SU-DHL-6 (cell line): ENCODE results near the gene SST.

Source experiments
- H2AFZ ChIP-seq: fragments of 200-600 bp; sonication (generic); 2 replicates; pipeline ENCODE4 v1.6.1; 2014; ENCODE audit warnings: low read depth, mild to moderate bottlenecking, moderate library complexity, mixed read lengths, antibody characterized with exemption, low read length; ENCODE audit not compliant: severe bottlenecking
- H3F3A ChIP-seq: fragments of 200-600 bp; shearing (Covaris generic); 2 replicates; pipeline ENCODE4 v1.6.0; 2016; ENCODE audit warnings: antibody characterized with exemption, mild to moderate bottlenecking; ENCODE audit not compliant: insufficient read depth
- H3K27ac ChIP-seq: fragments of 200-600 bp; sonication (generic); 2 replicates; pipeline ENCODE4 v1.5.1; 2016; ENCODE audit warnings: low read depth, mild to moderate bottlenecking, low read length, moderate library complexity, mixed read lengths
- H3K27me3 ChIP-seq: fragments of 200-600 bp; sonication (generic), shearing (Covaris generic); 2 replicates; pipeline ENCODE4 v1.6.0; 2014; ENCODE audit warnings: mild to moderate bottlenecking, low read length
- H3K36me3 ChIP-seq: fragments of 200-600 bp; sonication (generic); 2 replicates; pipeline ENCODE4 v1.6.1; 2014; ENCODE audit warnings: mild to moderate bottlenecking, low read length, mixed read lengths
- H3K4me2 ChIP-seq: fragments of 300-600, 200-600 bp; shearing (Covaris generic), sonication (generic); 2 replicates; pipeline ENCODE4 v1.6.0; 2014; ENCODE audit warnings: low read length, low read depth, mild to moderate bottlenecking; ENCODE audit not compliant: poor library complexity, severe bottlenecking
- H3K4me3 ChIP-seq: fragments of 200-600 bp; sonication (generic); 2 replicates; pipeline ENCODE4 v1.5.1; 2014; ENCODE audit warnings: antibody characterized with exemption, low read length, mild to moderate bottlenecking, mixed read lengths; ENCODE audit not compliant: insufficient read depth, poor library complexity, severe bottlenecking
- H3K79me2 ChIP-seq: fragments of 200-600 bp; sonication (generic); 2 replicates; pipeline ENCODE4 v1.6.1; 2014; ENCODE audit warnings: mild to moderate bottlenecking, low read length, moderate library complexity; ENCODE audit not compliant: insufficient read depth
- H3K9ac ChIP-seq: fragments of 200-600 bp; sonication (generic); 2 replicates; pipeline ENCODE4 v1.7.0; 2014; ENCODE audit warnings: mild to moderate bottlenecking, low read length
- H3K9me2 ChIP-seq: fragments of 200-600 bp; sonication (generic); replicated peaks from 2 replicates; pipeline ENCODE4 v1.6.1; 2014; ENCODE audit warnings: low read length; ENCODE audit not compliant: insufficient read depth
- H3K9me3 ChIP-seq: fragments of 200-600 bp; sonication (generic); 2 replicates; pipeline ENCODE4 v1.6.1; 2014; ENCODE audit warnings: low read length, mixed read lengths; ENCODE audit not compliant: insufficient read depth
- H4K20me1 ChIP-seq: fragments of 200-600 bp; sonication (generic); 2 replicates; pipeline ENCODE4 v1.6.1; 2014; ENCODE audit warnings: low read depth, mild to moderate bottlenecking, antibody characterized with exemption, low read length, moderate library complexity, mixed read lengths
- EZH2phosphoT487 ChIP-seq: fragments of 200-600 bp; sonication (generic), shearing (Covaris generic); conservative IDR thresholded peaks from 2 replicates; pipeline ENCODE4 v1.6.1; 2018; ENCODE audit warnings: mild to moderate bottlenecking, antibody characterized with exemption, low read length, moderate library complexity, mixed read lengths
- TF ChIP-seq, protein P1 (sequence below): fragments of 200-600 bp; sonication (generic); IDR thresholded peaks from one replicate; pipeline ENCODE4 v1.5.1; 2017; ENCODE audit warnings: antibody characterized with exemption, mild to moderate bottlenecking, low read length, moderate library complexity; ENCODE audit not compliant: insufficient read depth, poor library complexity, severe bottlenecking

The SST gene

DNA sequence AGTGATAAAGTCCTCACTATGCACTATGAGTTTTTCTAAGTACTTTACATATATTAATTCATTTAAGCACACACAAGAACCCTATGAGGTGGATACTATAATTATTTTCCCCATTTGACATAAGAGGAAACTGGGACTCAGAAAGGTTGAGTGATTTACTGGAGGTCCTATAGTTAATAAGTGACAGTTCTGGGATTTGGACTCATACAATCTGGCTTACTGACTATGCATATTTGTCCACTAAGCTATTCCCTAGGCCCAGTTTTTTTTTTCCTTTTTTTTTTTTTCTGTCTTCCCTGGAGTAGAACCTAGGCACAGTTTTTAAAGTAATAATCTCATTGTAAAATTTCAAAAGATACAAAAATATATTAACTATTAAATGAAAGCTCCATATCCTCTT lies 38.5 kb upstream of the SST start:
- H3K4me3 ChIP-seq, result no peak overlapping the region
- no peak overlapping the region for H3K4me2 ChIP-seq
- no peaks in the 10 kb centered on the region for H3F3A ChIP-seq
- no peak overlapping the region for H2AFZ ChIP-seq
- H3K27me3 ChIP-seq, result no peaks in the 10 kb centered on the region
- no peaks in the 10 kb centered on the region for H3K36me3 ChIP-seq
- H3K27ac ChIP-seq, result no peak overlapping the region
- no peaks in the 10 kb centered on the region for H3K9me2 ChIP-seq
- TF ChIP-seq, protein P1, sequence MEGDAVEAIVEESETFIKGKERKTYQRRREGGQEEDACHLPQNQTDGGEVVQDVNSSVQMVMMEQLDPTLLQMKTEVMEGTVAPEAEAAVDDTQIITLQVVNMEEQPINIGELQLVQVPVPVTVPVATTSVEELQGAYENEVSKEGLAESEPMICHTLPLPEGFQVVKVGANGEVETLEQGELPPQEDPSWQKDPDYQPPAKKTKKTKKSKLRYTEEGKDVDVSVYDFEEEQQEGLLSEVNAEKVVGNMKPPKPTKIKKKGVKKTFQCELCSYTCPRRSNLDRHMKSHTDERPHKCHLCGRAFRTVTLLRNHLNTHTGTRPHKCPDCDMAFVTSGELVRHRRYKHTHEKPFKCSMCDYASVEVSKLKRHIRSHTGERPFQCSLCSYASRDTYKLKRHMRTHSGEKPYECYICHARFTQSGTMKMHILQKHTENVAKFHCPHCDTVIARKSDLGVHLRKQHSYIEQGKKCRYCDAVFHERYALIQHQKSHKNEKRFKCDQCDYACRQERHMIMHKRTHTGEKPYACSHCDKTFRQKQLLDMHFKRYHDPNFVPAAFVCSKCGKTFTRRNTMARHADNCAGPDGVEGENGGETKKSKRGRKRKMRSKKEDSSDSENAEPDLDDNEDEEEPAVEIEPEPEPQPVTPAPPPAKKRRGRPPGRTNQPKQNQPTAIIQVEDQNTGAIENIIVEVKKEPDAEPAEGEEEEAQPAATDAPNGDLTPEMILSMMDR, result no peak
- TF ChIP-seq EZH2phosphoT487, result no peak
- no peaks in the 10 kb centered on the region for H3K79me2 ChIP-seq
- H3K9ac ChIP-seq, result no peak overlapping the region
- no peaks in the 10 kb centered on the region for H3K9me3 ChIP-seq
- no peaks in the 10 kb centered on the region for H4K20me1 ChIP-seq

DNA sequence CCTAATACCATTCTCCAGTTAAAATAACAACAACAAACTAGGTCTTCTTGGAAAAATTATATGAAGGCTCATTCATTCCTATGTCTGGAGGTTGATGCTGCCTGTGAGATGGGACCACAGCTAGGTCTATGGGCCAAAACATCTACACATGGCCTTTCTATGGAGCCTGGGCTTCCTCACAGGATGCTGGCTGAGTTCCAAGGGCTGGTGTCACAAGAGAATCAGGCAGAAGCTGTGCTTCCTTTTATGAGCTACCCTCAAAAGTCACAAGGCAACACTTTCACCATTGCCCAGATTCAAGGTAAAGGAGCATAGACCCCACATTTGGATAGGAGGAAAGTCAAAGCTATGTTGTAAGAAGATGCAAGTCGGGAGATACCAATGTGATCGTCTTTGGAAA lies 36.8 kb upstream of the SST start:
- no peak overlapping the region for H3K27ac ChIP-seq
- H3K9ac ChIP-seq, result no peak overlapping the region
- no peaks in the 10 kb centered on the region for H3F3A ChIP-seq

DNA sequence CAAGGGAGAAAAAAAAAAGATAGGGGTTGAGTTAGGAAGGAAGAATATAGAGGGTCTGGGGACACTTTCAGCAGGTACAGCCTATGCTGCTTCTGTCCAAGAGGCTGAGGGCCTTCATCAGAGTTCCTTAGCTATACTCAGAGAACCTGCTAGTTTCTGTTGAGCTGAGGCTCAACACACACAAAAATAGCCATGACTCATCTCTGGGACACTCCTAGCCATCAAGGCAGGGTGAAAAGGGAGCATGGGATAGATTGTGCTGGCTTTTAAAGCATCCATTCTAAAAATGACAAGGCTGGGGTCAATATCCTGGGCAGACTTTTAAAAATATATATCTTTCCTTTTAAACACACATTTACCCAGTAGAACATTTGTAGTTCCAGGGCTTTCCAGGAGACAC lies 35.0 kb upstream of the SST start:
- H3K4me3 ChIP-seq, result no peak overlapping the region
- no peaks in the 10 kb centered on the region for H3K79me2 ChIP-seq
- H3K27me3 ChIP-seq, result no peaks in the 10 kb centered on the region
- H3K9me2 ChIP-seq, result no peaks in the 10 kb centered on the region
- no peaks in the 10 kb centered on the region for H3K9me3 ChIP-seq
- no peaks in the 10 kb centered on the region for H4K20me1 ChIP-seq
- no peak overlapping the region for H3K27ac ChIP-seq
- H3F3A ChIP-seq, result no peaks in the 10 kb centered on the region
- no peak overlapping the region for H3K9ac ChIP-seq
- H3K36me3 ChIP-seq, result no peaks in the 10 kb centered on the region
- no peak overlapping the region for H2AFZ ChIP-seq
- H3K4me2 ChIP-seq, result no peak overlapping the region
- TF ChIP-seq EZH2phosphoT487, result no peak
- TF ChIP-seq, protein P1, result no peak

More for the DNA sequence above, 36.8 kb upstream of the SST start:
- Histone ChIP-seq H3K9me2 (no peaks in the 10 kb centered on the region), H3K4me3 (no peak overlapping the region), H3K4me2 (no peak overlapping the region), H3K9me3 (no peaks in the 10 kb centered on the region), H4K20me1 (no peaks in the 10 kb centered on the region), H3K27me3 (no peaks in the 10 kb centered on the region), H3K79me2 (no peaks in the 10 kb centered on the region), H3K36me3 (no peaks in the 10 kb centered on the region), H2AFZ (no peak overlapping the region)
- TF ChIP-seq, protein P1, result no peak
- TF ChIP-seq EZH2phosphoT487, result no peak
